Esophagus muscularis mucosa (tissue), 4 donors: ENCODE results near the gene SCAANT1. TPM values are rescaled to one million over a fixed set of nuclear protein-coding genes. Genes with fewer than 3 reads are reported as not detected.

Source experiments
- DNase-seq: peaks from one replicate; pipeline ENCODE4 v3.0.0-alpha.2; 2017; ENCODE audit errors: extremely low spot score
- H3K27ac ChIP-seq, 4 donors: fragments of 200-600 bp; sonication (generic); replicated peaks in 1 of 4; 1 replicate in 3 of 4; 2 replicates in 1 of 4; pipeline ENCODE4 v1.5.1; 2016 to 2019; ENCODE audit warnings: mild to moderate bottlenecking in 1 of 4
- H3K27me3 ChIP-seq, 4 donors: fragments of 200-600 bp; sonication (generic); one replicate each; pipeline versions ENCODE4 v1.5.1 to v1.6.0; 2016 to 2019
- H3K36me3 ChIP-seq, 4 donors: fragments of 200-600 bp; sonication (generic); one replicate each; pipeline ENCODE4 v1.5.1; 2016 to 2019
- H3K4me1 ChIP-seq, 4 donors: fragments of 200-600 bp; sonication (generic); one replicate each; pipeline ENCODE4 v1.5.1; 2016 to 2019
- H3K4me3 ChIP-seq, 4 donors: fragments of 200-600 bp; sonication (generic); 1 replicate in 2 of 4; 2 replicates in 2 of 4; pipeline ENCODE4 v1.5.1; 2016 to 2019; ENCODE audit warnings: mild to moderate bottlenecking in 4 of 4, moderate library complexity in 1 of 4
- H3K9me3 ChIP-seq, 4 donors: fragments of 200-600 bp; sonication (generic); 1 replicate in 3 of 4; 2 replicates in 1 of 4; pipeline ENCODE4 v1.5.1; 2016 to 2019
- EP300 ChIP-seq: sonication (generic); formaldehyde crosslinking; IDR thresholded peaks from one replicate; pipeline ENCODE4 v1.6.1; 2017; ENCODE audit warnings: antibody characterized with exemption
- POLR2A ChIP-seq: fragments of 450-650 bp; IDR thresholded peaks from one replicate; pipeline ENCODE4 v1.6.1; 2017; ENCODE audit warnings: antibody characterized with exemption, moderate library complexity, mild to moderate bottlenecking, low read depth
- POLR2AphosphoS5 ChIP-seq, 2 donors: sonication (generic); formaldehyde crosslinking; IDR thresholded peaks; one replicate each; pipeline ENCODE4 v1.6.1; 2017; ENCODE audit warnings: antibody characterized with exemption in 2 of 2
- WGBS: methylation state at CpG from one replicate; pipeline ENCODE4 v1.1.5; 2018; 5-methylcytosine and 5-hydroxymethylcytosine counted together
- intact Hi-C: fragments of 100-400 bp; cut with DNase I; formaldehyde crosslinking; loops from one replicate; pipeline ENCODE4 v1.15.1; 2023
- total RNA-seq, 4 donors: library from RNA; depleted of rRNA; stranded (reverse); fragments of >200 nt; gene quantifications; one replicate each; pipeline versions ENCODE4 v1.1.0 to v1.2.1, GENCODE V29; 2016
- TF ChIP-seq, protein P1 (sequence below), 3 experiments: fragments of 200-600 bp in 2 of 3; fragments of 450-650 bp in 1 of 3; sonication (generic) in 2 of 3; IDR thresholded peaks; one replicate each; pipeline ENCODE4 v1.5.1; 2017 to 2019; ENCODE audit warnings: antibody characterized with exemption in 3 of 3, mild to moderate bottlenecking in 2 of 3, moderate library complexity in 1 of 3

The SCAANT1 gene
- total RNA-seq, 4 donors from 2014 or later, result not detected

DNA sequence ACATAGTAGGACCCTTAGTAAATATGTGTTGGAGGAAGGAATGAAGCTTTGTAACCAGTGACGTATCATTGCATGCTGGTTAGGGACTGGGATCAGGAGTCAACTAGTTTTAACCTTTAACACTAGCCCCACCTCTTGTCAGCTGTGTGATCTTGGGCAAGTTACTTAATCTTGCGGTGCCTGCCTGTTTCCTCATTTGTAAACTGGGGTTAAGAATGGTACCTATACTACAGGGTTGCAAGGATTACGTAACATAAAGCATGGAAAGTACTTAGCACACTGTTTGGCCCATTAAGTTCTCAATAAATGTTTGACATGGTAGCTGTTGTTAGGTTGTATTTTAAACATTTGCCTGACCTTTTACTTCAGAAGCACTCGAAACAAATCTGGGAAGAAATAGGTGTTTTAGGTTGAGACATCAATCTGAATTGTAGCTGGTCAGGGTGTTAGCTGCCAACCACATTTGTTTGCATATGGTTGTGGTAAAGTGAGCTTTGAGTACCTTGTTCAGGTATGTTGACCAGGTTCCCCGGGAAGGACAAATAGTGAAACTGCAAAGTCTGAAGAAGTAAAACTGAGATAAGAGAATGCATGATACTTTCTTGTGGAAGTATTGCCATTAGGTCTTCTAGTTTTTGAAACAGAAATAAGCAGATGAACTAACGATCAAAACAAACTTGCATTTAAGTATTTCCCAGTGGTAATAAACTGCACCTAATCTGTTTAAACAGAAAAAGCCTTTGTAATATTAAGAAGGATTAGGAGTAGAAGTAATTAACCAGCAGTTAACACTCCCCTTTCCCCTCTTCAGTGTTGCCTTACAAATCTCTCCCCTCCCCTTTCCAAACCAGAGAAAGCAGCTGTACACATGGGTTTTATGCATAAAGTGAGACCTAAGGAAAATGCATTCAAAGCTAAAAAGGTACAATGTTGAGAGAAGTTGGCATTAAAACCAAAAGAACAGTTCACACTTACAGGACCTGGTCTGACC is 25.8 kb upstream of the SCAANT1 start:
- Histone ChIP-seq H3K4me3 (no peak overlapping the region), H3K9me3 (no peaks in the 10 kb centered on the region), H3K4me1 (peaks cover 18 to 69% (median 56%) of the 10 kb centered on the region in 4 donors), H3K27ac (no peak overlapping the region), H3K36me3 (no peaks in the 10 kb centered on the region), H3K27me3 (no peaks in the 10 kb centered on the region)
- DNase-seq, result no peak
- intact Hi-C loops, result no loop called here
- TF ChIP-seq, protein P1, sequence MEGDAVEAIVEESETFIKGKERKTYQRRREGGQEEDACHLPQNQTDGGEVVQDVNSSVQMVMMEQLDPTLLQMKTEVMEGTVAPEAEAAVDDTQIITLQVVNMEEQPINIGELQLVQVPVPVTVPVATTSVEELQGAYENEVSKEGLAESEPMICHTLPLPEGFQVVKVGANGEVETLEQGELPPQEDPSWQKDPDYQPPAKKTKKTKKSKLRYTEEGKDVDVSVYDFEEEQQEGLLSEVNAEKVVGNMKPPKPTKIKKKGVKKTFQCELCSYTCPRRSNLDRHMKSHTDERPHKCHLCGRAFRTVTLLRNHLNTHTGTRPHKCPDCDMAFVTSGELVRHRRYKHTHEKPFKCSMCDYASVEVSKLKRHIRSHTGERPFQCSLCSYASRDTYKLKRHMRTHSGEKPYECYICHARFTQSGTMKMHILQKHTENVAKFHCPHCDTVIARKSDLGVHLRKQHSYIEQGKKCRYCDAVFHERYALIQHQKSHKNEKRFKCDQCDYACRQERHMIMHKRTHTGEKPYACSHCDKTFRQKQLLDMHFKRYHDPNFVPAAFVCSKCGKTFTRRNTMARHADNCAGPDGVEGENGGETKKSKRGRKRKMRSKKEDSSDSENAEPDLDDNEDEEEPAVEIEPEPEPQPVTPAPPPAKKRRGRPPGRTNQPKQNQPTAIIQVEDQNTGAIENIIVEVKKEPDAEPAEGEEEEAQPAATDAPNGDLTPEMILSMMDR (IDR thresholded peaks at IDR 0.05), result no peak
- no peak for TF ChIP-seq POLR2A
- no peak for TF ChIP-seq EP300
- TF ChIP-seq POLR2AphosphoS5 (IDR thresholded peaks at IDR 0.05), result no peak
- WGBS, result 74% methylated on average over 6 of the region's 6 CpGs

DNA sequence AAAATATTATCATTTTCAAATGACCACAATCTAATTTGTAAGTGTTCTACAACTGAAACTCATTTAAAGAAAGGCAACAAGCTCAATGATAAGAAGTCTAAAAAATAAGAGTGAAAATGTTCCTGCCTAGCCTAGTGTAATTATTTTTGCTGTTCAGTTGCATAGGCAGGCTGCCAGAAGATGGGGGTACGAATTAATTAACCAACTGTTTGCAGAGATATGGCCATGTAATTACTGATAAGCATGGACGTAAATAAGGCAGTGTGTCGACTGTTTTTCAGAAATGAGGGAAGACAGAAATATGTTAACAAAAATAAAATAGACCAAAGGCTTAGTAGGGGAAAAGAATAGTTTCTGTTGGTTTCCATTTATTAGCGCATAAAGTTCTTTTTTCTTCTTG is 24.7 kb upstream of the SCAANT1 start:
- Histone ChIP-seq H3K36me3 (no peaks in the 10 kb centered on the region), H3K27ac (no peak overlapping the region), H3K27me3 (no peaks in the 10 kb centered on the region), H3K4me3 (no peak overlapping the region), H3K4me1 (peaks cover 27 to 70% (median 66%) of the 10 kb centered on the region in 4 donors), H3K9me3 (no peaks in the 10 kb centered on the region)
- DNase-seq, result no peak
- 70% methylated on average over 4 of the region's 4 CpGs for WGBS
- intact Hi-C loops, result no loop called here
- TF ChIP-seq POLR2A, result no peak
- no peak for TF ChIP-seq EP300
- no peak for TF ChIP-seq POLR2AphosphoS5 (IDR thresholded peaks at IDR 0.05)
- TF ChIP-seq, protein P1 (IDR thresholded peaks at IDR 0.05), result no peak

DNA sequence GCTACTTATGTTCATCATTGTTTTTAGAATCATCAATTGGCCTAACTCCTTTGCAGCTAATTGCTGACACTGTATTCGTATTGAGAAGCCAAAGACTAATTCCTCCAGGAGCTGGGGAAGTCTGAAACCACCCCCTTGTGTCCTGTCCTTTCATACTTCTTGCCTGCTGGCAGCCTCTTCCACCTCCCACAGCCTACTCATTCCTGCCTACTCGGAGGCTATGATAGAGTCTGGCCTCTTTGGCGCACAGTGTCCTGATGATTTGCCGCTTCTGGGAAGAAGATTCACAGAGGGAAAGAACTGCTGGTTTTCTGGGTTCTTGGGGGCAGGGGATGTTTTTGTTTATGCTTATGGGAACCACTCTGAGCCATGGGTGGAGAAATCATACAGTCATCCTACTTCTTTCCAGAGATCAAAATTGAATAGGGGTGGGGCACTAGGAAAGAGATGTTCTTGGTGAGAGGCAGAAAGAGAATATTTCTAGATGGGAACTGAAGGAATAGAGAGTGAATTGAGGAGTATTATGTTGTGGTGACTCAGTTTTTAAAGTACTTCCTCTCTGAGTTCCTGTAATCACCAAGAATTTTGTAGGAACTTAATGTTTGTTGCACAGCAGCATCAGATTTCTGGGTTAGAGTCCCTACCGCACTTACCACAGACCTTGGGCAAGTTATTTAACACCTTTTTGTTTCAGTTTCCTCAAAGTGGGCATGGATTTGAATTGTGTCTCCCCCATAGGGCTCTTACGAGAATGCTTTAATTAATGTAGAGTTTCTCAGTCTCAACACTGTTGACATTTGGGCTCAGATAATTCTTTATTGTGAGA is 22.1 kb upstream of the SCAANT1 start:
- no peak overlapping the region for H3K4me3 ChIP-seq
- no peaks in the 10 kb centered on the region for H3K27me3 ChIP-seq
- intact Hi-C loops, result no loop called here
- TF ChIP-seq POLR2A, result no peak
- no peak for TF ChIP-seq EP300
- no peak for TF ChIP-seq POLR2AphosphoS5 (IDR thresholded peaks at IDR 0.05)
- TF ChIP-seq, protein P1 (IDR thresholded peaks at IDR 0.05), result no peak
- 72% methylated on average over 6 of the region's 6 CpGs for WGBS
- no peaks in the 10 kb centered on the region for H3K9me3 ChIP-seq
- DNase-seq, result no peak
- H3K4me1 ChIP-seq, result peaks cover 36 to 76% (median 60%) of the 10 kb centered on the region in 4 donors
- no peaks in the 10 kb centered on the region for H3K36me3 ChIP-seq
- H3K27ac ChIP-seq, result no peak overlapping the region

DNA sequence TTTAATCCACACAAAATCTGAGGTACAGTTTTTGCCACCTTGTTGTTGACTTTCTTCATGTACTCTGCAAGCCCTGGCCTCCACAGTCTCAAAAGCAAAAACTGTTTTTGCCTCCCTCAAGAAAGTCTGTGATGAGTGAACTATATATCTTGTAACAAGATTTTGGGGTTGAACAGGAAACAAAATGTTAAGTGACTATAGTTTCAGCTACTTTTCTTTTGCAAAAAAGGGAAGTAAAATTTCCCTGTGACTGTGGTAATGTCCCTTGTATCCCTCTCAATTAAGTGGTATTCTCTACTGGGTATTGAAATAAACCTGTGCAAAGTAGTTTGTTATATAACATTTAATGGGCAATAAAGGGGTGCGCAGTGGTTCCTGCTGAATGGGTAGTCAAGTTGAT is 21.3 kb upstream of the SCAANT1 start:
- no peaks in the 10 kb centered on the region for H3K36me3 ChIP-seq
- no peak for TF ChIP-seq POLR2AphosphoS5 (IDR thresholded peaks at IDR 0.05)
- TF ChIP-seq, protein P1 (IDR thresholded peaks at IDR 0.05), result no peak
- TF ChIP-seq EP300, result no peak
- no peak for TF ChIP-seq POLR2A
- no peaks in the 10 kb centered on the region for H3K9me3 ChIP-seq
- peaks cover 36 to 72% (median 52%) of the 10 kb centered on the region in 4 donors for H3K4me1 ChIP-seq
- no peak for DNase-seq
- 89% methylated on average over 1 of the region's 1 CpG for WGBS
- no peak overlapping the region for H3K4me3 ChIP-seq
- no peaks in the 10 kb centered on the region for H3K27me3 ChIP-seq
- no peak overlapping the region for H3K27ac ChIP-seq
- intact Hi-C loops, result no loop called here
